Gastroesophageal sphincter (tissue), 4 donors: Measurements from ENCODE around the gene GADD45A. TPM values are rescaled to one million over a fixed set of nuclear protein-coding genes. Genes with fewer than 3 reads are reported as not detected.
"Not testable (repeated sequence)": the region's sequence is repeated elsewhere in the genome, so short reads cannot be mapped to it uniquely, and the experiment has no call there.

Experiments used
- ATAC-seq: fragments of 150-250 bp; one replicate; pipeline ENCODE4 v1.9.1; 2016; ENCODE audit warnings: mild to moderate bottlenecking, moderate library complexity
- H3K27ac ChIP-seq, 4 donors: fragments of 200-600 bp; sonication (generic) in 3 of 4; 1 replicate in 3 of 4; 2 replicates in 1 of 4; pipeline ENCODE4 v1.5.1; 2016 to 2019
- H3K27me3 ChIP-seq: fragments of 200-600 bp; sonication (generic); one replicate; pipeline ENCODE4 v1.5.1; 2019
- H3K36me3 ChIP-seq, 2 donors: fragments of 200-600 bp; sonication (generic); one replicate each; pipeline ENCODE4 v1.5.1; 2019; ENCODE audit warnings: control low read depth in 1 of 2
- H3K4me1 ChIP-seq, 3 donors: fragments of 200-600 bp; sonication (generic); 1 replicate in 2 of 3; 2 replicates in 1 of 3; pipeline ENCODE4 v1.5.1; 2016 to 2019; ENCODE audit warnings: control low read depth in 2 of 3
- H3K4me3 ChIP-seq, 2 donors: fragments of 200-600 bp; sonication (generic); one replicate each; pipeline ENCODE4 v1.5.1; 2019; ENCODE audit warnings: mild to moderate bottlenecking in 1 of 2, moderate library complexity in 1 of 2
- H3K9me3 ChIP-seq, 3 donors: fragments of 200-600 bp; sonication (generic); one replicate each; pipeline ENCODE4 v1.5.1; 2017 to 2019; ENCODE audit warnings: control low read depth in 2 of 3
- EP300 ChIP-seq: sonication (generic); formaldehyde crosslinking; IDR thresholded peaks from one replicate; pipeline ENCODE4 v1.6.1; 2017; ENCODE audit warnings: antibody characterized with exemption, mild to moderate bottlenecking
- POLR2A ChIP-seq, 2 donors: fragments of 450-650 bp; IDR thresholded peaks; one replicate each; pipeline ENCODE4 v1.6.1; 2017; ENCODE audit warnings: antibody characterized with exemption in 2 of 2, mild to moderate bottlenecking in 2 of 2, moderate library complexity in 1 of 2
- POLR2AphosphoS5 ChIP-seq: sonication (generic); formaldehyde crosslinking; IDR thresholded peaks from one replicate; pipeline ENCODE4 v1.6.1; 2017; ENCODE audit warnings: antibody characterized with exemption
- WGBS, 2 donors: methylation state at CpG; one replicate each; pipeline ENCODE4 v1.1.5; 2018; ENCODE audit warnings: low coverage in 1 of 2; 5-methylcytosine and 5-hydroxymethylcytosine counted together
- total RNA-seq, 4 donors: library from RNA; depleted of rRNA; stranded (reverse); fragments of >200 nt; gene quantifications; one replicate each; pipeline ENCODE4 v1.1.0, GENCODE V29; 2016
- TF ChIP-seq, protein P1 (sequence below), 4 experiments: fragments of 200-600 bp in 2 of 4; fragments of 450-650 bp in 2 of 4; sonication (generic) in 1 of 4; IDR thresholded peaks; one replicate each; pipeline ENCODE4 v1.5.1; 2017 to 2019; ENCODE audit warnings: antibody characterized with exemption in 4 of 4, mild to moderate bottlenecking in 2 of 4, moderate library complexity in 2 of 4

GADD45A gene
- total RNA-seq, 4 donors from 2014 or later = 58.7 to 69.9 (median 65.6) TPM

DNA sequence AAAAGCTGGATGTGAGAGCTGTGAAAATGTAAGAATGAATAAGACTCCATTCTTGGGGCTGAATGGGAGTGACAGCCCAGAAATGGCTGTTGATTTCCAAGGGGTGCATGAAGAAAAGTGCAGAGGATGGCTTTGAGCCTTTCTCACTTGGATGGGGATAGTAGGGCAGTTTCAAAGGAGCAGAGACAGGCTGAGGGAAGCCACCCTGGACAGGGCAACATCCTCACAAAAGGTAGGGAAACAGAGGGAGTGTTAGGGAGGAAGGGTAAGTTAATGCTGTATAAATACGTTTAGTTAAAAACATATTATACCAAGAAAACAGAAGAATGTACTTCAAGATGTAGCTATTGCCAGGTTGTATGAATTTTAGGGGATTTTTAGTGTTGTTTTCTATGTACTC, 38.1 kb downstream of the GADD45A start:
- 58 to 61% methylated on average over 1 of the region's 1 CpG for WGBS, 2 donors
- Histone ChIP-seq H3K4me3 (no peak overlapping the region), H3K9me3 (no peaks in the 10 kb centered on the region), H3K36me3 (no peaks in the 10 kb centered on the region), H3K27me3 (no peaks in the 10 kb centered on the region), H3K27ac (peak overlapping the region in 3 of 4 donors; percentile 29 to 52 (median 48)), H3K4me1 (peaks cover 21 to 66% (median 25%) of the 10 kb centered on the region in 3 donors)
- TF ChIP-seq, protein P1, sequence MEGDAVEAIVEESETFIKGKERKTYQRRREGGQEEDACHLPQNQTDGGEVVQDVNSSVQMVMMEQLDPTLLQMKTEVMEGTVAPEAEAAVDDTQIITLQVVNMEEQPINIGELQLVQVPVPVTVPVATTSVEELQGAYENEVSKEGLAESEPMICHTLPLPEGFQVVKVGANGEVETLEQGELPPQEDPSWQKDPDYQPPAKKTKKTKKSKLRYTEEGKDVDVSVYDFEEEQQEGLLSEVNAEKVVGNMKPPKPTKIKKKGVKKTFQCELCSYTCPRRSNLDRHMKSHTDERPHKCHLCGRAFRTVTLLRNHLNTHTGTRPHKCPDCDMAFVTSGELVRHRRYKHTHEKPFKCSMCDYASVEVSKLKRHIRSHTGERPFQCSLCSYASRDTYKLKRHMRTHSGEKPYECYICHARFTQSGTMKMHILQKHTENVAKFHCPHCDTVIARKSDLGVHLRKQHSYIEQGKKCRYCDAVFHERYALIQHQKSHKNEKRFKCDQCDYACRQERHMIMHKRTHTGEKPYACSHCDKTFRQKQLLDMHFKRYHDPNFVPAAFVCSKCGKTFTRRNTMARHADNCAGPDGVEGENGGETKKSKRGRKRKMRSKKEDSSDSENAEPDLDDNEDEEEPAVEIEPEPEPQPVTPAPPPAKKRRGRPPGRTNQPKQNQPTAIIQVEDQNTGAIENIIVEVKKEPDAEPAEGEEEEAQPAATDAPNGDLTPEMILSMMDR (IDR thresholded peaks at IDR 0.05) = no peak
- TF ChIP-seq POLR2AphosphoS5 (no peak), EP300 (no peak), POLR2A (IDR thresholded peaks at IDR 0.05) (no peak)
- ATAC-seq = no peak

DNA sequence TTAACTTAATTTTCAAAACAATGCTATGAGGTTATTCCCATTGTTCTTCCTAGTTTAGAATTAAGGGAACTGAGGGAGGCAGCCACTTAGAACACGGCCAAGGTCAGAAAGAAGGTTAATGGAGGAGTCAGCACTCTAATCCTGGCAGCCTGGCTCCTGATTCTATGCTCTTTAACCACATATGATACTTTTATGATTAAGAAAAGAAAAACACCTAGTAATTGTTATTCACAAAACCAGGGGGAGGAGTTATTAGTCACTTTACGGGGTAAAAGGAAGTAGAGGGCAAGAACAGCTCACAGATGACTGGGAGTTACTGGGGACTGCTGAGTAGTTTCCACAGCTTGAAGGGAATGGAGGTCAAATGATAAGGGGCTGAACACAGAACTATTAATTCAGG, 38.6 kb downstream of the GADD45A start:
- H3K4me3 ChIP-seq = no peak overlapping the region
- H3K36me3 ChIP-seq = no peaks in the 10 kb centered on the region
- WGBS, 2 donors = 38 to 45% methylated on average over 2 of the region's 2 CpGs
- TF ChIP-seq, protein P1 (IDR thresholded peaks at IDR 0.05) = no peak
- TF ChIP-seq POLR2AphosphoS5 = no peak
- peak overlapping the region in 3 of 4 donors; percentile 22 to 52 (median 29) for H3K27ac ChIP-seq
- H3K4me1 ChIP-seq = peaks cover 21 to 63% (median 25%) of the 10 kb centered on the region in 3 donors
- no peaks in the 10 kb centered on the region for H3K27me3 ChIP-seq
- H3K9me3 ChIP-seq = no peaks in the 10 kb centered on the region
- ATAC-seq = peak; percentile 37

DNA sequence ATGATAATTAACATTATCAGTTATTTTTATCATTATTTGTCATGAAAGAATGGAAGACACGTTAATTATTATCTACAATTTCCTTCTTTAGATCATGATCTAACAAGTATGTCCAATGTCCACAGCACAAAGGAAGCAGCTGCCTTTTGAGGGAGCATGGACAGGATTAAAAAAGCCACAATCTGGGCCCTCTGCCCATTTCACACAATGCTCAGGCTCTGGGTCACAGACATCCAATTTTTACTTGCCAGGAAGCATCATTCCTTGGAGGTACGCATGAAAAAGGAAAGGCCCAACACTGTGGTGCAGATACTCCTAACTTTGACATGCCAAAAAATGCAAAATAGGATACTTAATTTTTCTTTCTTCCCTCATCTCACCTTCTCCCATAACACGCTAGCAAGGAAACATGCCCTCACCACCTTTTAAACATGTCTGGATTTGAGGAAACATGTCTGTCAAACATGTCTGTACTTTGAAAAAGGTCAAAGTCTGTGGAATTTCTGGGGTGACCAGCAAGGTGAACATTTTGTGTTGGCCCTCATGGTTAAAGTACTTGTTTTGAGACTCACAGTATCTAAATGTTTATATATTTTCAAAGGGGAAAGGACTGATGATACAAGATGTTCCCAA, 40.0 kb downstream of the GADD45A start:
- TF ChIP-seq EP300 (no peak), POLR2AphosphoS5 (peak; percentile 14), POLR2A (IDR thresholded peaks at IDR 0.05) (no peak)
- TF ChIP-seq, protein P1 (IDR thresholded peaks at IDR 0.05) = no peak
- Histone ChIP-seq H3K27me3 (no peaks in the 10 kb centered on the region), H3K27ac (peak overlapping the region in 3 of 4 donors; percentile 11 to 52 (median 29)), H3K4me1 (peaks cover 21 to 56% (median 25%) of the 10 kb centered on the region in 3 donors), H3K36me3 (no peaks in the 10 kb centered on the region), H3K9me3 (no peaks in the 10 kb centered on the region), H3K4me3 (no peak overlapping the region)
- 32 to 38% methylated on average over 3 of the region's 3 CpGs for WGBS, 2 donors
- ATAC-seq = no peak

DNA sequence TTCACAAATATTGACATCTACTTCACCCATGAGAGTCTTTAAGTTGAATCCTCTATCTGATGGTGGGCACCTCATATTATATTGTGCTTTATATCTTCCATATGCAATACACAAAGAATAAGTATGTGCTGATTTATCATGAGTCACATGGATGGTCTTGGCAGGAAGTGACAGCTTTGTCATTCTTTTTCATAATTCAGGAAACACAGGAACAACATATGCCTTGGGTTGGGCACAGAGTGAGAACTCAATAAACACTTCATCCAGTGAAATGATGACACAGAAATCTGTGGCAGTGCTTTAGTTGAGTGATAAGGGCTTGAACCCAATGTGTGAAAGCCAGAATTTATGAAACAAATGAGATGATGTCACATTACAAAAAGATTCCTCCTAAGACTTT, 41.2 kb downstream of the GADD45A start:
- no peak for ATAC-seq
- H3K36me3 ChIP-seq = no peaks in the 10 kb centered on the region
- H3K27ac ChIP-seq = no peak overlapping the region
- TF ChIP-seq EP300 (no peak), POLR2A (IDR thresholded peaks at IDR 0.05) (no peak), POLR2AphosphoS5 (no peak)
- TF ChIP-seq, protein P1 (IDR thresholded peaks at IDR 0.05) = no peak
- H3K9me3 ChIP-seq = no peaks in the 10 kb centered on the region
- peaks cover 21 to 49% (median 23%) of the 10 kb centered on the region in 3 donors for H3K4me1 ChIP-seq
- H3K27me3 ChIP-seq = no peaks in the 10 kb centered on the region
- H3K4me3 ChIP-seq = no peak overlapping the region

DNA sequence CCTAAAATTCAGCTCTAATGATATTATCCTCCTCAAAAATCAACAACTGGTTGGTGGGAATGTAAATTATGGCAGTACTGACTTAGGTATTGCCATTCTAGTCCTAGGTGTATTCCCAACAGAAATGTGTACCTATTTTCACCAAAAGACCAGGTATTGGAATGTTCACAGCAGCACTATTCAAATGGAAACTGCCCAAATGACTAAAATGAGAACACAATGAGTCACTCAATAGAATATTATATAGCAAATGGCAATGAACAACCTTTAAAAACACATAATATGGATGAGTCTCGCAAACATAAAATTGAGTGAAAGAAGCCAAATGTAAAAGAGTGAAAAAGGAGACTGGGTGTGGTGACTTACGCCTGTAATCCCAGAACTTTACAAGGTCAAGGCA, 44.9 kb downstream of the GADD45A start:
- no peak for ATAC-seq
- H3K27me3 ChIP-seq = no peaks in the 10 kb centered on the region
- no peak overlapping the region for H3K4me3 ChIP-seq
- H3K36me3 ChIP-seq = no peaks in the 10 kb centered on the region
- H3K9me3 ChIP-seq = no peaks in the 10 kb centered on the region
- WGBS, 2 donors = 94 to 100% methylated on average over 2 of the region's 2 CpGs
- H3K4me1 ChIP-seq = peaks cover 0 to 37% (median 8%) of the 10 kb centered on the region in 3 donors
- TF ChIP-seq POLR2A (IDR thresholded peaks at IDR 0.05) (no peak), EP300 (no peak), POLR2AphosphoS5 (no peak)
- TF ChIP-seq, protein P1 (IDR thresholded peaks at IDR 0.05) = no peak
- no peak overlapping the region for H3K27ac ChIP-seq

DNA sequence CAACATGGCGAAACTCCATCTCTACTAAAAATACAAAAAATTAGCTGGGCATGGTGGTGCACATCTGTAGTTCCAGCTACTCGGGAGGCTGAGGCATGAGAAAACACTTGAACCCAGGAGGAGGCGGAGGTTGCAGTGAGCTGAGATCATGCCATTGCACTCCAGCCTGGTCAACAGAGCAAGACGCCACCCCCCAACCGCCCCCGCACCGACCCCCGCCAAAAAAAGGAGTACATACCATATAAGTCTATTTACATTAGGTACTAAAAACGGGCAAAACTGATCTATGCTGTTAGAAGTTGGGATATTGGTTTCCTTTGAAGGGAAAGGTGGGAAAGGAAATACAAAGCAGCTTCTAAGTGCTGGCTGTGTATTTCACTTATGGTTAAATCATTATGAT, 45.3 kb downstream of the GADD45A start:
- H3K27ac ChIP-seq, ATAC-seq, H3K36me3 ChIP-seq, H3K4me3 ChIP-seq, H3K27me3 ChIP-seq, H3K9me3 ChIP-seq: not testable (repeated sequence)
- WGBS, 2 donors = 92 to 96% methylated on average over 2 to 9 of the region's 9 CpGs
- peaks cover 0 to 37% (median 6%) of the 10 kb centered on the region in 3 donors for H3K4me1 ChIP-seq
